Left lobe of liver (tissue), 2 donors: ENCODE results near the gene MMP19. TPM values are rescaled to one million over a fixed set of nuclear protein-coding genes. Genes with fewer than 3 reads are reported as not detected.
"Not testable (repeated sequence)": the region's sequence is repeated elsewhere in the genome, so short reads cannot be mapped to it uniquely, and the experiment has no call there.

Experiments
- ATAC-seq: fragments of 200-7000 bp; cut with Tn5 transposase; one replicate; pipeline ENCODE4 v1.9.1; 2020; ENCODE audit warnings: mild to moderate bottlenecking, moderate library complexity
- DNase-seq: peaks from one replicate; pipeline ENCODE4 v3.0.0-alpha.2; 2020; ENCODE audit warnings: low spot score
- total RNA-seq: library from RNA; stranded (reverse); gene quantifications from one replicate; pipeline ENCODE4 v1.2.1, GENCODE V29; 2021
- donor health status: DM: no; HTN: no; CAD: no; lungs with moderate emphysema.
- donor health status: DM: no; HTN: yes; CAD: no.

MMP19 gene
- total RNA-seq, 1 donor from 2014 or later = 2.2 TPM

- DNase-seq = no peak
- no peak for ATAC-seq
Observed at GRCh38 chr12:55844961-55845360, 2.2 kb upstream of the MMP19 start.

GRCh38 chr12:55843431-55843830 lies 695 bp upstream of the MMP19 start:
- DNase-seq = no peak
- no peak for ATAC-seq

- no peak for ATAC-seq
- no peak for DNase-seq
Observed at GRCh38 chr12:55840581-55841351, 2.0 kb downstream of the MMP19 start.

DNA sequence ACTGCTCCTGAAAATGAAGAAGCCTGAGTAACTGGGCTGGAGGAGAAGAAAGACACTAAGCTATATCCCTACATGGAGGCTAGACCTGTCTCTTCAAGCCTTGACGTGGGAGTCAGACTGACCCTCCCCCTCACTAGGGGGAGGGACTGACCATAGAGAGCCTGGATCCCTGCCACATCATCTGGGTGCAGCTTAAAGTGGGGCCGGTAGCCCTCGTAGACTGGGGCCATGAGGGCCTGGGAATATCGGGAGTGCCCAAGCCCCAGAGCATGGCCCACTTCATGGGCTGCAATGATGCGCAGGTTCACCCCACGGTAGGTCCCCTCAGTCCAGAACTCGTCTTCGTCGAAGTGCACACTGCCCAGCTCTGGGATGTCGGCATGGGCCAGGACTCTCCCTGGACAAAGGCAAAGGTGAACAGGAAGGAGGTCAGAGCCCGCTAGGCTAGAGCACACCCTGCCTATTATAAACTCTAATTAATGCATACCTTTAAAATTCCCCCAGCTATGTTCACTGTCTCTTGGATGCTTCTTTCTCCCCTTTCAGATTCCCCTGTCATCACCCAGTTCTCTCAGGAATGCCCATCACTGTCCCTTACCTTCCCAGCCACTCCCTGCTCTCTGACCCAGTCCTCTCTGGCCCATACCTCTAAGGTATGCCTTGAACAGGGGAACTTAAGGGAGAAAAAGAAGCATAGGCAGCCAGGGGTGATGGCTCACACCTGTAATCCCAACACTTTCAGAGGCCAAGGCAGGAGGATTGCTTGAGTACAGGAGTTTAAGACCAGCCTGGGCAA lies 3.2 kb downstream of the MMP19 start:
- no peak for ATAC-seq
- no peak for DNase-seq

GRCh38 chr12:55838361-55838760 lies 4.4 kb downstream of the MMP19 start:
- no peak for ATAC-seq
- no peak for DNase-seq

DNA sequence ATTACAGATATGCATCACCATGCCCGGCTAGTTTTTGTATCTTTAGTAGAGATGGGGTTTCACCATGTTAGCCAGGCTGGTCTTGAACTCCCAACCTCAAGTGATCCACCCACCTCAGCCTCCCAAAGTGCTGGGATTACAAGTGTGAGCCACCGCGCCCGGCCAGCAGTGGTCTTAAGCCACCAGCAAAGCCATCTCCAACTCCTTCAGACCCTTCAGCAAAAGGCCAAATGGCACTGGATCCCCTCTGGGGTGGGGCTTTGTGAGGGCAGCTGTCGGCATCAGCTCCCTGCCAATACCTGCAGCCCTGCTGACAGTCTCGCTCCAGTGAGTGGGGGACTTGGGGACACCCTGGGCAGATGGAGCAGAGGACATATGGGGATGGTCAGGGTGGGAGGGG lies 8.3 kb downstream of the MMP19 start:
- DNase-seq, ATAC-seq: not testable (repeated sequence)

DNA sequence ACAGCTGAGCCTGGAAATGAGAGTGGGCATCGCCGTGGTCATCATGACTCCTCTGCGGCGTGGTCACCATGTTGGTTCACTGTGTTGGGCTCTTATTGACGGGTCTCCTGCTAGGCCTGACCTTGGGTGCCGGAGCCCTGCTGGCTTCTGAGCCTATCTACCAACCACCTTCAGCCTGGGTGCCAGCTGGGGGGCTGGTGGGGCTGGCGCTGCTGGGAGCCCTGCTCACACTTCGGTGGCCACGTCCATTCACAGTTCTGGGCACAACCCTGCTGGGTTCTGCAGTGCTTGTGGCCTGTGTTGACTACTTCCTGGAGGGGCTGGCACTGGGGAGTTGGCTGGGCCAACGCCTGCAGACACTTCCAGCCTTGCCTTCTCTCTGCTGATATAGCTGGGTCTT lies 9.7 kb downstream of the MMP19 start:
- DNase-seq = no peak
- no peak for ATAC-seq

DNA sequence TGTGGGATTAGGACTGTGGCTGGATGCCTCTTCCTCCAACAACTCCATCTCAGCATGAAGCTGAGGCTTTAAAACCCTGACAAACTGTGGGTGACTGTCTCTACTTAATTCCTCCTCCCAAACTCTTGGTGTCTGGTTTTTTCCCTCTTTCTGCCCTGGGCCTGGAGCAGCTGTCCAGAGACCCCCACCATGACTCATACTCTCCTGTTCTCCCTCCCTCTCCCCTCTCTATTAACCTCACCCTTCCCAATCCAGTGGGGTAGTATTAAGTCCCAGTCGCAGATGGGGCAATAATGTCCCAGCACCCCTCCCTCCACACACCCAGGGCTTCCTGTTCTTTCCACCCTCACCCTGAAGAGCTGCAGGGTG lies 11.3 kb downstream of the MMP19 start:
- ATAC-seq (no peak), DNase-seq (no peak)

GRCh38 chr12:55830601-55831446 lies 11.9 kb downstream of the MMP19 start:
- peak; percentile 62 for DNase-seq
- no peak for ATAC-seq

- ATAC-seq (peak; percentile 55), DNase-seq (peak; percentile 80)
Observed at GRCh38 chr12:55829967-55830600, 12.7 kb downstream of the MMP19 start.

DNA sequence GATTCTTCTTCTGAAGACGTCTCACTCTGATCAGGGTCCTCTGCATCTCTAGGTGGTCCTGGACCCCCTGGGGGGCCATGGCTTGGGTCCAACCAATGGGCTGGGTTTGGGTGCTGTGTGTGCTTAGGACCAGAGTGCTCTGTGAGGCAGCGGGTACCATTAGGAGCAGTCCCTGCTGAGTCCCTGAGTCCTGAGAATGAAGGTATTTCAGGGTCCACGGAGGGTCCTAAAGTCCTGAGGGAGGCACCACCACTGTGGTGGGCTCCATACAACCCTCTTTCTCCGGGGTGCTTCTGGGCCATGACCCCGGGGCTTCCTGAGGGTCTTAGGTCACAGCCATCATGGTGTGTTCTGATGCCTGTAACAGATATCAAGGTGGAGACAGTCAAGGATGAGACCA lies 14.4 kb downstream of the MMP19 start:
- ATAC-seq (no peak), DNase-seq (no peak)

DNA sequence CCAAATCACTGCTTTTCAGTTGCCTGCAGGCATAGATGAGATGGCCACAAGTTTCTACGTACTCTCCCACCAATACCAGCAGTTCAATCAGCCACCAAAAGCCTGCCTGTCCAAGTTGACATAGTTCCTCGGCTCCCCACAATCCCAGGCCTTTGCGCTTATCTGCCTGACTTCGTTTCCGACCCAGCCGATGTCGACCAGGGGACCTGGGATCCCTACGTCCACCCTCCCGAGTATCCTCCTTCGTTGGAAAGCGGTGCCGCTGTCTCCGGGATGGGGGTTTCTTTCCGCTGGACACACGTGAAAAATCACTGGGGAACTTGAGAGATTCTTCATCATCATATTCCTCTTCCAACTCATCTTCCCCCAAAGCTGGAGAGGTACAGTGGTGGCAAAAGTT lies 14.9 kb downstream of the MMP19 start:
- ATAC-seq (no peak), DNase-seq (no peak)

GRCh38 chr12:55824726-55825125 lies 18.0 kb downstream of the MMP19 start:
- DNase-seq (no peak), ATAC-seq (no peak)

DNA sequence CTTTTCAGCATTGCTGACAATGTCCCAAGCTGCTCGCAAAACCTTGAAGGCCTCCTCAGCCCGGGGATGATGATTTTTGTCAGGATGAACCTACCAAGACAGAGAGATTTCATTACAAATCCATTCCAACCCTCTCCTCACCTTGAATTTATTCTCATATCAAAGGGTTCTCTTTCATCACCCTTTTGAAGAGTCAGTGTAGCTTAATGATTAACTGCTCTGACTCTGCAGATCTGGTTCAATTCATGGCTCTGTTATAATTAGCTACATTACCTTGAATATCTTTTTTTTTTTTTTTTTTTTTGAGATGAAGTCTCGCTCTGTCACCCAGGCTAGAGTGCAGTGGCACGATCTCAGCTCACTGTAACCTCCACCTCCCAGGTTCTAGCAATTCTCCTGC lies 19.3 kb downstream of the MMP19 start:
- DNase-seq (no peak), ATAC-seq (peak; percentile 85)

DNA sequence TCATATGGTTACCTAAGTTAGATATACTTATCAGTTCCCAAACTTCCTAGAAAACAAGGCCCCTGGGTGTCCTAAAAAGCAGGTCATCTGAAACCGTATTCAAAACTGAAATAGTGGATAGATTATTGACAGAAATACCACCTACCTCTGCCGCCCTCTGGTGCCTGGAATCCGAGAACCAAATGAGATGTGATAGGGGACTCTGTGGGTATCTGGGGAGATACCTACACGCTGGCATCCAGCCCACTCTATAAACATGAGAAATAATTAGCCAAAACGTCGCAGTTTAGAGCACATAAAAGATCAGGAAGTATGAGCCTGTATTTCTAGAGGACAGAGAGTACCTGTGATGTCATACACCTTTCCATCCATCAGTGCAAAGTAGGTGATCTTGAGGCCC lies 20.5 kb downstream of the MMP19 start:
- no peak for DNase-seq

GRCh38 chr12:55820679-55821078 lies 22.1 kb downstream of the MMP19 start:
- ATAC-seq = no peak

More for the DNA sequence above, 20.5 kb downstream of the MMP19 start:
- ATAC-seq = no peak

GRCh38 chr12:55818886-55819285 lies 23.9 kb downstream of the MMP19 start:
- no peak for DNase-seq
- ATAC-seq = no peak

More at GRCh38 chr12:55820679-55821078, 22.1 kb downstream of the MMP19 start:
- no peak for DNase-seq

DNA sequence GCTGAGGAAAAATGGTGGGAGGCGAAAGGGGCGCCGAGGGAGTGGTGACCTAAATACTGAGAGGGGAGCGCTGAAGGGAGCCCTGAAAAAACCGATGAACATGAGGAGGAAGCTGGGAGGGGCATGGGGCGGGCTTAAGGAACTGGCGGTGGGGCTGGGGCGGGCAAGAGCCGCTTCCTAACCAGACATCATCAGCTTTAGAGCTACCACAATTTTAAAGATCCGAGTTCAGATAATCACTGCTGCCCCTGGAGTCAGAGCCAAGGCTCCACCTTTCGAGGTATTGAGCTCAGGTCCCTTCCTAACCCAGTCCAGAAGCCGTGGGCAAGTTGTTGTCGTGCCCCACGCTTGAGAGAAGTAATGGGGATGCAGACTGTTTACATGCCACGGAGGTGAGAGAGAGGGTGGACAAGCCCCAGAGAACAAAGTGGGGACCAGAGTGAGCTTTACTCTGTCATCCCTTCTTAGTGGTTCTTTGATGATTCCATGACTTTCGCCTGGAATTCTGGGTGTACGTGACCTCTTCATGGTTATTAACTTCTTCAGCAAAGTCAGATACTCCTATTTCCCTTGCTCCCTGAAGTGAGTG lies 24.5 kb downstream of the MMP19 start:
- DNase-seq (no peak), ATAC-seq (peak; percentile 62)

GRCh38 chr12:55817345-55818139 lies 25.2 kb downstream of the MMP19 start, which contains the start of the genes ORMDL2 and SARNP:
TSS of gene ORMDL2 (plus strand) at chr12:55818041. CDS start at chr12:55819000, 959 bp downstream.
TSS of gene SARNP (minus strand) at chr12:55817724. CDS start at chr12:55817701, 23 bp downstream.
- ATAC-seq (peak; percentile 96), DNase-seq (peak; percentile 98)
